Measurements from ENCODE around the gene TBC1D9. TPM values are rescaled to one million over a fixed set of nuclear protein-coding genes. Genes with fewer than 3 reads are reported as not detected.

Gene TBC1D9
- total and polyA plus RNA-seq, 2 experiments from 2014 or later, result 4.4 to 14.4 TPM

DNA sequence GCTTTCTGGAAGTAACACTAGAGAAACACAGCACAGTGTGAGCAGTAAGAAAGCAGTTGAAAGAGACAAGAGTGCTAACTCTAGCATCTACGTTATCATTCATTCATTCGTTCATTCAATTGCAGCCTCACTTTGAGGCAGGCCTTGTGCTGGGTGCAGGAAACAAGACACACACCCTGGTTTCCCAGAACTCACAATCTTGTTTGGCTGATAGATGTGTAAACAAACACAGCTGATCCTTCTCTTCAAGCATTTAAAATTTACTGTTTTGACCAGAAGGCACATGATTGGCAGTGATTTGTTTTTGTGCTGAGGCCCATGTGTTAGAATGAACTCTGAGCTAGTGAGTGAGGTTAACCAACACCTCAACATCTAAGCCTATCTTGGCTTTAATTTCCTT is 20.4 kb upstream of the TBC1D9 start:
- no peaks in the 10 kb centered on the region for H3K36me3 ChIP-seq (ENCODE audit: low read depth)
- H3K4me2 ChIP-seq (ENCODE audit: unreplicated experiment), result no peak overlapping the region
- no peaks in the 10 kb centered on the region for H3K9me2 ChIP-seq (ENCODE audit: insufficient read depth)
- 47 to 58% methylated on average over 2 of the region's 2 CpGs for WGBS, 2 experiments (ENCODE audit: low coverage in 1 of 2, low lambda C conversion rate in 2 of 2, missing lambda C conversion rate in 2 of 2)
- H3K4me3 ChIP-seq, result no peak overlapping the region
- DNase-seq, result no peak
- no peaks in the 10 kb centered on the region for H3K79me2 ChIP-seq (ENCODE audit: insufficient read depth)
- H3K9ac ChIP-seq, result no peak overlapping the region
- no peaks in the 10 kb centered on the region for H3K4me1 ChIP-seq (ENCODE audit: insufficient read depth)
- no peaks in the 10 kb centered on the region for H4K20me1 ChIP-seq (ENCODE audit: insufficient read depth)
- no peak overlapping the region for H2AFZ ChIP-seq
- no peaks in the 10 kb centered on the region for H3K27me3 ChIP-seq (replicated peaks; ENCODE audit: insufficient read depth)
- no peaks in the 10 kb centered on the region for H3F3A ChIP-seq (ENCODE audit: insufficient read depth)
- H3K9me3 ChIP-seq (ENCODE audit: low read depth), result no peaks in the 10 kb centered on the region
- no peak overlapping the region for H3K27ac ChIP-seq
- in situ Hi-C loops (cut with MboI), result no loop called here
- TF ChIP-seq EZH2phosphoT487 (IDR thresholded peaks at IDR 0.05; ENCODE audit: insufficient read depth, low read depth) (no peak), EZH2 (IDR thresholded peaks at IDR 0.05; ENCODE audit: insufficient read depth, poor library complexity, severe bottlenecking) (no peak)

GRCh38 chr4:140774956-140775355 is 18.8 kb upstream of the TBC1D9 start:
- Histone ChIP-seq H3K4me3 (no peak overlapping the region), H3K9ac (no peak overlapping the region), H3K79me2 (ENCODE audit: insufficient read depth) (no peaks in the 10 kb centered on the region), H2AFZ (no peak overlapping the region), H3K27me3 (replicated peaks; ENCODE audit: insufficient read depth) (no peaks in the 10 kb centered on the region), H3K9me3 (ENCODE audit: low read depth) (no peaks in the 10 kb centered on the region), H3K4me2 (ENCODE audit: unreplicated experiment) (no peak overlapping the region), H3F3A (ENCODE audit: insufficient read depth) (no peaks in the 10 kb centered on the region), H3K9me2 (ENCODE audit: insufficient read depth) (no peaks in the 10 kb centered on the region), H3K36me3 (ENCODE audit: low read depth) (no peaks in the 10 kb centered on the region), H4K20me1 (ENCODE audit: insufficient read depth) (no peaks in the 10 kb centered on the region), H3K27ac (no peak overlapping the region), H3K4me1 (ENCODE audit: insufficient read depth) (no peaks in the 10 kb centered on the region)
- no peak for DNase-seq
- in situ Hi-C loops (cut with MboI), result no loop called here
- TF ChIP-seq EZH2 (IDR thresholded peaks at IDR 0.05; ENCODE audit: insufficient read depth, poor library complexity, severe bottlenecking) (no peak), EZH2phosphoT487 (IDR thresholded peaks at IDR 0.05; ENCODE audit: insufficient read depth, low read depth) (no peak)

DNA sequence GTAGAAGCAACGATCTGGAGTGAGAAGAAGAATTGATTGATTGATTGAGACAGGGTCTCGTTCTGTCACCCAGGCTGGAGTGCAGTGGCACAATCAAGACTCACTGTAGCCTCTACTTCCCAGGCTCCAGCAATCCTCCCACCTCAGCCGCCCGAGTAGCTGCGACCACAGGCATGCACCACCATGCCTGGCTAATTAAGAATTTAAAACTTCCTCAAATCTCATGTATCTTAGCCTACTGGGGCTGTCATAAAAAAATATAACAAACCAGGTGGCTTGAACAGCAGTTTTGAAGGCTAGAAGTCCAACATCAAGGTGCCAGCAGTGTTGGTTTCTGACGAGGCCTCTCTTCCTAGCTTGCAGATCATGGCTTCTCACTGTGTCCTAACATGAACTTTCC is 18.3 kb upstream of the TBC1D9 start:
- H3K4me3 ChIP-seq, result no peak overlapping the region
- in situ Hi-C loops (cut with MboI), result no loop called here
- H3F3A ChIP-seq (ENCODE audit: insufficient read depth), result no peaks in the 10 kb centered on the region
- no peaks in the 10 kb centered on the region for H4K20me1 ChIP-seq (ENCODE audit: insufficient read depth)
- WGBS, 2 experiments (ENCODE audit: low coverage in 1 of 2, low lambda C conversion rate in 2 of 2, missing lambda C conversion rate in 2 of 2), result 64 to 67% methylated on average over 6 of the region's 6 CpGs
- no peak overlapping the region for H2AFZ ChIP-seq
- no peak overlapping the region for H3K9ac ChIP-seq
- no peaks in the 10 kb centered on the region for H3K79me2 ChIP-seq (ENCODE audit: insufficient read depth)
- no peak for DNase-seq
- H3K4me1 ChIP-seq (ENCODE audit: insufficient read depth), result no peaks in the 10 kb centered on the region
- no peak overlapping the region for H3K4me2 ChIP-seq (ENCODE audit: unreplicated experiment)
- TF ChIP-seq EZH2phosphoT487 (IDR thresholded peaks at IDR 0.05; ENCODE audit: insufficient read depth, low read depth) (no peak), EZH2 (IDR thresholded peaks at IDR 0.05; ENCODE audit: insufficient read depth, poor library complexity, severe bottlenecking) (no peak)
- no peaks in the 10 kb centered on the region for H3K36me3 ChIP-seq (ENCODE audit: low read depth)
- H3K27me3 ChIP-seq (replicated peaks; ENCODE audit: insufficient read depth), result no peaks in the 10 kb centered on the region
- no peaks in the 10 kb centered on the region for H3K9me3 ChIP-seq (ENCODE audit: low read depth)
- H3K27ac ChIP-seq, result no peak overlapping the region
- no peaks in the 10 kb centered on the region for H3K9me2 ChIP-seq (ENCODE audit: insufficient read depth)

GRCh38 chr4:140769209-140769608 is 13.0 kb upstream of the TBC1D9 start:
- no peak overlapping the region for H2AFZ ChIP-seq
- no peak for DNase-seq
- H3F3A ChIP-seq (ENCODE audit: insufficient read depth), result no peaks in the 10 kb centered on the region
- H3K9ac ChIP-seq, result no peak overlapping the region
- no peaks in the 10 kb centered on the region for H4K20me1 ChIP-seq (ENCODE audit: insufficient read depth)
- H3K4me1 ChIP-seq (ENCODE audit: insufficient read depth), result no peaks in the 10 kb centered on the region
- H3K36me3 ChIP-seq (ENCODE audit: low read depth), result no peaks in the 10 kb centered on the region
- H3K9me3 ChIP-seq (ENCODE audit: low read depth), result no peaks in the 10 kb centered on the region
- no peak overlapping the region for H3K4me3 ChIP-seq
- no peaks in the 10 kb centered on the region for H3K79me2 ChIP-seq (ENCODE audit: insufficient read depth)
- in situ Hi-C loops (cut with MboI), result no loop called here
- no peak overlapping the region for H3K27ac ChIP-seq
- no peaks in the 10 kb centered on the region for H3K9me2 ChIP-seq (ENCODE audit: insufficient read depth)
- H3K27me3 ChIP-seq (replicated peaks; ENCODE audit: insufficient read depth), result no peaks in the 10 kb centered on the region
- TF ChIP-seq EZH2phosphoT487 (IDR thresholded peaks at IDR 0.05; ENCODE audit: insufficient read depth, low read depth) (no peak), EZH2 (IDR thresholded peaks at IDR 0.05; ENCODE audit: insufficient read depth, poor library complexity, severe bottlenecking) (no peak)
- WGBS, 2 experiments (ENCODE audit: low coverage in 1 of 2, low lambda C conversion rate in 2 of 2, missing lambda C conversion rate in 2 of 2), result 63 to 67% methylated on average over 3 of the region's 3 CpGs
- H3K4me2 ChIP-seq (ENCODE audit: unreplicated experiment), result no peak overlapping the region

DNA sequence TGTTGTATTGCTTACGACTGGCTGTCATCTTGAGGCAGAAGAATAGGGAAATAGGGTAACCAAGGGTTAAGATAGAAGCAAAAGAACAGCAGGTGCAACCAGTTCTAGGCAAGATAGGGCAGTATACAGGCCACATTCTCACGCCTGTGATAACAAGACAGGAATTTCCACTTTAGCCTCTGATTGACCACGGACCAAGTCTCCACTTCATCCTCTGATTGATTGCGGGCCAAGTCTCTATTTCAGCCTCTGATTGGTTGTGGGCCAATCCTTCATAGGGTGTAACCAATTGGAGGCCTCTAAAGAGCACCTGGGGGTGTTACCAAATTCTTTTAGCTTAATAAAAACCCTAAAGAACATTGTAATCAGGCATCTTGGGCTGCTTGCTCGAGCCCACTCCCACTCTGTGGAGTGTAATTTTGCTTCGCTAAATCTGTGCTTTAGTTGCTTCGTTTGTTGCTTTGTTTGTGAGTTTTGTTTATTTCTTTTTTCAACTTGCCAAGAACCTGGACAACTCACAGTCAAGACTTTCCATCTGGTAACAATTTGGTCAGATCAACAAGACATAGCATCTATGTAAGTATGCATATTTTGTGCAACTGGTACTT is 8.7 kb upstream of the TBC1D9 start:
- Histone ChIP-seq H4K20me1 (ENCODE audit: insufficient read depth) (no peaks in the 10 kb centered on the region), H3K79me2 (ENCODE audit: insufficient read depth) (no peaks in the 10 kb centered on the region), H3K9ac (no peak overlapping the region), H3K27me3 (replicated peaks; ENCODE audit: insufficient read depth) (0 out of 2 replicates have a peak, but pooled peaks cover 3% of the 10 kb centered on the region), H3K4me2 (ENCODE audit: unreplicated experiment) (no peak overlapping the region), H3K9me2 (ENCODE audit: insufficient read depth) (no peaks in the 10 kb centered on the region), H3K4me1 (ENCODE audit: insufficient read depth) (no peaks in the 10 kb centered on the region), H2AFZ (no peak overlapping the region), H3K4me3 (no peak overlapping the region), H3K36me3 (ENCODE audit: low read depth) (no peaks in the 10 kb centered on the region), H3F3A (ENCODE audit: insufficient read depth) (no peaks in the 10 kb centered on the region), H3K27ac (no peak overlapping the region), H3K9me3 (ENCODE audit: low read depth) (no peaks in the 10 kb centered on the region)
- TF ChIP-seq EZH2phosphoT487 (IDR thresholded peaks at IDR 0.05; ENCODE audit: insufficient read depth, low read depth), result no peak
- no peak for TF ChIP-seq EZH2 (IDR thresholded peaks at IDR 0.05; ENCODE audit: insufficient read depth, poor library complexity, severe bottlenecking)
- in situ Hi-C loops (cut with MboI), result no loop called here
- WGBS, 2 experiments (ENCODE audit: low coverage in 1 of 2, low lambda C conversion rate in 2 of 2, missing lambda C conversion rate in 2 of 2), result 45 to 55% methylated on average over 7 of the region's 7 CpGs
- DNase-seq, result peak; percentile 2

Data from GM23248 (cell line).